Endothelial cell of umbilical vein (primary cell): ENCODE data around the gene ANO1. TPM values are rescaled to one million over a fixed set of nuclear protein-coding genes. Genes with fewer than 3 reads are reported as not detected.

Experiments
- BruUV-seq: library from RNA; stranded (reverse); fragments of 400-500 nt; replicated peaks from 2 replicates; lab custom pipeline; 2021; lab: Mats Ljungman, UMichigan
- CTCF ChIA-PET: fragments of 300-600, 350-600 bp; sonication (Branson Sonifier 250); formaldehyde crosslinking; loops from one replicate; lab custom pipeline; 2021; ENCODE audit warnings: antibody characterized with exemption, inconsistent platforms; lab: Charles Lee
- POLR2A ChIA-PET: fragments of 300-600, 350-600 bp; sonication (Branson Sonifier 250); formaldehyde crosslinking; loops from one replicate; lab custom pipeline; 2021; ENCODE audit warnings: antibody characterized with exemption, inconsistent platforms; lab: Charles Lee
- DNase-seq: peaks from one replicate; pipeline ENCODE4 v3.0.0-alpha.2; 2011; ENCODE audit warnings: low read depth, low spot score
- FAIRE-seq: peaks from 2 replicates; lab custom pipeline; 2011; peaks lifted over from hg19 to GRCh38; lab: Jason Lieb, UNC
- H2AFZ ChIP-seq: 2 replicates; pipeline ENCODE4 v1.6.0; 2012; ENCODE audit warnings: low read depth, low read length, control low read depth, inconsistent platforms
- H3K27ac ChIP-seq: 2 replicates; pipeline ENCODE4 v1.5.1; 2011; ENCODE audit warnings: low read depth, mild to moderate bottlenecking, control low read depth, low read length, moderate library complexity; ENCODE audit not compliant: insufficient read depth
- H3K27me3 ChIP-seq, 2 experiments: 2 replicates each; pipeline versions ENCODE4 v1.6.0 to v1.6.1; 2011; ENCODE audit warnings: low read length in 2 of 2, mixed read lengths in 1 of 2; ENCODE audit not compliant: control insufficient read depth in 2 of 2, insufficient read depth in 2 of 2
- H3K36me3 ChIP-seq, 2 experiments: 2 replicates in 1 of 2; 3 replicates in 1 of 2; pipeline ENCODE4 v1.5.1; 2011; ENCODE audit warnings: low read length in 2 of 2, mild to moderate bottlenecking in 1 of 2, moderate library complexity in 1 of 2; ENCODE audit not compliant: control insufficient read depth in 2 of 2, insufficient read depth in 2 of 2; ENCODE audit errors: extremely low read depth in 1 of 2
- H3K4me1 ChIP-seq: 3 replicates; pipeline ENCODE4 v1.5.1; 2011; ENCODE audit warnings: mild to moderate bottlenecking, low read length; ENCODE audit not compliant: control insufficient read depth, insufficient read depth; ENCODE audit errors: extremely low read depth
- H3K4me2 ChIP-seq: 2 replicates; pipeline ENCODE4 v1.6.1; 2011; ENCODE audit warnings: low read length, control low read depth, mixed read lengths; ENCODE audit not compliant: insufficient read depth
- H3K4me3 ChIP-seq, 3 experiments: fragments of 200-600 bp in 1 of 3; sonication (generic), shearing (Covaris generic) in 1 of 3; replicated peaks in 1 of 3; 2 replicates each; pipeline ENCODE4 v1.5.1; 2011 to 2016; ENCODE audit warnings: control low read depth in 3 of 3, low read length in 3 of 3, mild to moderate bottlenecking in 2 of 3, inconsistent platforms in 1 of 3, low read depth in 1 of 3, moderate library complexity in 1 of 3; ENCODE audit not compliant: insufficient read depth in 1 of 3
- H3K79me2 ChIP-seq: 2 replicates; pipeline ENCODE4 v1.6.0; 2012; ENCODE audit warnings: low read length, inconsistent platforms; ENCODE audit not compliant: control insufficient read depth, insufficient read depth
- H3K9ac ChIP-seq: replicated peaks from 2 replicates; pipeline ENCODE3; 2011; ENCODE audit warnings: low read length, control low read depth; ENCODE audit not compliant: insufficient read depth; ENCODE audit errors: extremely low read depth
- H3K9me1 ChIP-seq: replicated peaks from 3 replicates; pipeline ENCODE4 v1.6.0; 2011; ENCODE audit warnings: mild to moderate bottlenecking, low read length; ENCODE audit not compliant: control insufficient read depth, insufficient read depth; ENCODE audit errors: extremely low read depth
- H3K9me3 ChIP-seq: replicated peaks from 2 replicates; pipeline ENCODE4 v1.5.1; 2012; ENCODE audit warnings: low read length, inconsistent platforms; ENCODE audit not compliant: control insufficient read depth, insufficient read depth
- H4K20me1 ChIP-seq: replicated peaks from 2 replicates; pipeline ENCODE3; 2011; ENCODE audit warnings: mild to moderate bottlenecking, low read length; ENCODE audit not compliant: control insufficient read depth, insufficient read depth; ENCODE audit errors: extremely low read depth
- CTCF ChIP-seq, 2 donors: IDR thresholded peaks; 1 replicate in 1 of 2; 2 replicates in 1 of 2; pipeline ENCODE4 v1.5.1; 2011; ENCODE audit warnings: low read length in 2 of 2, mild to moderate bottlenecking in 2 of 2, moderate library complexity in 2 of 2, control low read depth in 1 of 2, inconsistent platforms in 1 of 2, low read depth in 1 of 2; ENCODE audit not compliant: insufficient read depth in 1 of 2; ENCODE audit errors: extremely low read depth in 1 of 2
- EZH2 ChIP-seq: IDR thresholded peaks from 2 replicates; pipeline ENCODE4 v1.6.1; 2012; ENCODE audit warnings: borderline replicate concordance, low read depth, mild to moderate bottlenecking, moderate library complexity, low read length, inconsistent platforms; ENCODE audit not compliant: severe bottlenecking
- FOS ChIP-seq: IDR thresholded peaks from 2 replicates; pipeline ENCODE4 v1.6.1; 2011; ENCODE audit warnings: mild to moderate bottlenecking, low read length, moderate library complexity, borderline replicate concordance; ENCODE audit not compliant: insufficient read depth
- GATA2 ChIP-seq: IDR thresholded peaks from 2 replicates; pipeline ENCODE4 v1.7.0; 2011; ENCODE audit warnings: low read depth, mild to moderate bottlenecking, moderate library complexity, mixed read lengths, low read length; ENCODE audit not compliant: insufficient read length, insufficient read depth
- JUN ChIP-seq: IDR thresholded peaks from 2 replicates; pipeline ENCODE4 v1.6.1; 2011; ENCODE audit warnings: borderline replicate concordance, low read depth; ENCODE audit not compliant: insufficient read length, insufficient read depth
- MYC ChIP-seq: IDR thresholded peaks from one replicate; pipeline ENCODE4 v1.6.1; 2011; ENCODE audit warnings: mild to moderate bottlenecking, low read depth, low read length
- POLR2A ChIP-seq: IDR thresholded peaks from 2 replicates; pipeline ENCODE4 v1.6.1; 2012; ENCODE audit warnings: low read depth, mild to moderate bottlenecking, control low read depth, low read length
- POLR2AphosphoS5 ChIP-seq: IDR thresholded peaks from 2 replicates; pipeline ENCODE4 v1.6.1; 2012; ENCODE audit warnings: low read depth, mild to moderate bottlenecking, control low read depth, low read length, moderate library complexity; ENCODE audit not compliant: insufficient read depth
- dilution Hi-C: fragments of 300-500 bp; cut with MboI; formaldehyde crosslinking; loops from one replicate; pipeline ENCODE4 v1.15.0; 2019; ENCODE audit warnings: low sequenced_read_pairs; ENCODE audit not compliant: extremely low pct_ligation_motif_present
- intact Hi-C: fragments of 100-400 bp; cut with micrococcal nuclease; formaldehyde crosslinking; loops from one replicate; pipeline ENCODE4 v1.10.0; 2022
- polyA plus RNA-seq, 4 experiments: library from polyadenylated mRNA; depleted of rRNA in 3 of 4; stranded (reverse) in 3 of 4; unstranded in 1 of 4; fragments of >200 nt; gene quantifications; 2 replicates each; pipeline versions ENCODE4 v1.2.1 to v1.2.3, GENCODE V29; 2011 to 2012; ENCODE audit warnings: missing spikeins in 1 of 4
- total RNA-seq: library from RNA; stranded (reverse); gene quantifications from 2 replicates; pipeline ENCODE4 v1.2.3, GENCODE V29; 2021
- TF ChIP-seq, protein P1 (sequence below): IDR thresholded peaks from 2 replicates; pipeline ENCODE4 v1.6.1; 2011; ENCODE audit not compliant: insufficient read depth, insufficient read length

ANO1 gene
- total and polyA plus RNA-seq, 2 donors (not counting 3 experiments of a cell fraction or from before 2014, with no cell fraction given), result 0.03 to 0.40 TPM

GRCh38 chr11:70038034-70038834 is 39.9 kb upstream of the ANO1 start:
- H2AFZ ChIP-seq, result no peak overlapping the region
- FAIRE-seq (no peak), DNase-seq (no peak)
- ChIA-PET CTCF (interaction anchor here (1.5 kb wide), 1 partner anchor 123 kb away, joined by 3 read pairs; no protein-coding TSS in a partner anchor), POLR2A (no interaction called here)
- H3K9me3 ChIP-seq, result no peaks in the 10 kb centered on the region
- no peaks in the 10 kb centered on the region for H3K36me3 ChIP-seq
- no peaks in the 10 kb centered on the region for H4K20me1 ChIP-seq
- H3K4me3 ChIP-seq, result no peak overlapping the region
- H3K4me1 ChIP-seq, result no peaks in the 10 kb centered on the region
- intact Hi-C loops (no loop called here), dilution Hi-C loops (no loop called here)
- H3K4me2 ChIP-seq, result no peak overlapping the region
- H3K27ac ChIP-seq, result no peak overlapping the region
- H3K27me3 ChIP-seq, result peaks cover 0 to 3% of the 10 kb centered on the region in 2 experiments
- H3K79me2 ChIP-seq, result no peaks in the 10 kb centered on the region
- no peaks in the 10 kb centered on the region for H3K9me1 ChIP-seq
- no peak overlapping the region for H3K9ac ChIP-seq
- no peak for TF ChIP-seq MYC
- TF ChIP-seq EZH2, result no peak
- no peak for TF ChIP-seq FOS
- no peak for TF ChIP-seq POLR2AphosphoS5
- TF ChIP-seq GATA2, result no peak
- no peak for TF ChIP-seq JUN
- TF ChIP-seq POLR2A, result no peak
- TF ChIP-seq, protein P1, sequence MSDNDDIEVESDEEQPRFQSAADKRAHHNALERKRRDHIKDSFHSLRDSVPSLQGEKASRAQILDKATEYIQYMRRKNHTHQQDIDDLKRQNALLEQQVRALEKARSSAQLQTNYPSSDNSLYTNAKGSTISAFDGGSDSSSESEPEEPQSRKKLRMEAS, result no peak
- TF ChIP-seq CTCF (IDR thresholded peaks at IDR 0.05; ENCODE audit: extremely low read depth in 1 of 2, insufficient read depth in 1 of 2, low read depth in 1 of 2, low read length in 2 of 2), result no peak
- no TSS peak for BruUV-seq
